Measurements from ENCODE around the gene SARS1.

DNA sequence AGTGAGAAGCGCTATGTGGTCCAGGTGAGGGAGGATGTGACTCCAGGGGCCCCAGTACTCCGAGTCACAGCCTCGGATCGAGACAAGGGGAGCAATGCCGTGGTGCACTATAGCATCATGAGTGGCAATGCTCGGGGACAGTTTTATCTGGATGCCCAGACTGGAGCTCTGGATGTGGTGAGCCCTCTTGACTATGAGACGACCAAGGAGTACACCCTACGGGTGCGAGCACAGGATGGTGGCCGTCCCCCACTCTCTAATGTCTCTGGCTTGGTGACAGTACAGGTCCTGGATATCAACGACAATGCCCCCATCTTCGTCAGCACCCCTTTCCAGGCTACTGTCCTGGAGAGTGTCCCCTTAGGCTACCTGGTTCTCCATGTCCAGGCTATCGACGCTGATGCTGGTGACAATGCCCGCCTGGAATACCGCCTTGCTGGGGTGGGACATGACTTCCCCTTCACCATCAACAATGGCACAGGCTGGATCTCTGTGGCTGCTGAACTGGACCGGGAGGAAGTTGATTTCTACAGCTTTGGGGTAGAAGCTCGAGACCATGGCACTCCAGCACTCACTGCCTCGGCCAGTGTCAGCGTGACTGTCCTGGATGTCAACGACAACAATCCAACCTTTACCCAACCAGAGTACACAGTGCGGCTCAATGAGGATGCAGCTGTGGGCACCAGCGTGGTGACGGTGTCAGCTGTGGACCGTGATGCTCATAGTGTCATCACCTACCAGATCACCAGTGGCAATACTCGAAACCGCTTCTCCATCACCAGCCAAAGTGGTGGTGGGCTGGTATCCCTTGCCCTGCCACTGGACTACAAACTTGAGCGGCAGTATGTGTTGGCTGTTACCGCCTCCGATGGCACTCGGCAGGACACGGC is 37.8 kb downstream of the SARS1 start:
- TF ChIP-seq CTCF (IDR thresholded peaks at IDR 0.05; ENCODE audit: borderline replicate concordance, extremely low read depth, low read length, poor library complexity, severe bottlenecking) (no peak), EZH2 (IDR thresholded peaks at IDR 0.05; ENCODE audit: borderline replicate concordance, low read depth, low read length, severe bottlenecking) (no peak)

All from DND-41 (cell line).